Measurements from ENCODE around the gene SOX13. TPM values are rescaled to one million over a fixed set of nuclear protein-coding genes. Genes with fewer than 3 reads are reported as not detected.

The SOX13 gene
- total and polyA plus RNA-seq, 10 of the 15 experiments (the other 5 are each of a cell fraction or from before 2014, with no cell fraction given): 0.04 to 0.31 (median 0.11) TPM; not detected in 7

- POLR2A ChIA-PET: no interaction called here
- Histone ChIP-seq H2AFZ (ENCODE audit: control insufficient read depth, low read depth, low read length) (no peak overlapping the region), H3K4me2 (ENCODE audit: control insufficient read depth, insufficient read depth) (no peak overlapping the region), H3K9ac (ENCODE audit: control insufficient read depth, insufficient read depth, low read length) (no peak overlapping the region), H3K4me1 (ENCODE audit: control insufficient read depth, insufficient read depth, low read length) (no peaks in the 10 kb centered on the region), H3K9me3 (replicated peaks; ENCODE audit: control insufficient read depth, insufficient read depth, low read length) (no peaks in the 10 kb centered on the region; the same call in 2 of the 3 replicates), H3K27ac (ENCODE audit: control insufficient read depth, insufficient read depth) (no peak overlapping the region), H3K79me2 (ENCODE audit: control insufficient read depth, insufficient read depth, low read length) (no peaks in the 10 kb centered on the region), H3K36me3 (ENCODE audit: control insufficient read depth in 2 of 2, insufficient read depth in 2 of 2, low read length in 1 of 2) (no peaks in the 10 kb centered on the region), H3K27me3 (replicated peaks in 1 of 2; ENCODE audit: control insufficient read depth in 2 of 2, insufficient read depth in 2 of 2, low read length in 1 of 2) (no peaks in the 10 kb centered on the region; a peak in 1 of 4 replicates), H3K4me3 (no peak overlapping the region), H4K20me1 (ENCODE audit: control insufficient read depth, insufficient read depth) (no peaks in the 10 kb centered on the region)
- DNase-seq (ENCODE audit: low read depth, low spot score): no peak
- in situ Hi-C loops (cut with MboI) (loop anchor here (10.0 kb wide), 1 partner anchor 342 kb away; no protein-coding TSS in a partner anchor), intact Hi-C loops (cut with micrococcal nuclease; ENCODE audit: unreplicated experiment) (loop anchor here (1.0 to 10.0 kb wide), 5 partner anchors 45 to 342 kb away; partner anchors contain the start of gene SNRPE)
- BruUV-seq (replicated peaks): no TSS peak
- ATAC-seq: peak; percentile 99
- CTCF ChIA-PET: interaction anchor here (0.6 to 9.3 kb wide), 34 partner anchors 9 to 644 kb away, joined by 3 to 195 read pairs (median 4); partner anchors contain the start of gene PLEKHA6
- RAD21 ChIA-PET (ENCODE audit: unreplicated experiment): interaction anchor here (0.6 to 5.9 kb wide), 11 partner anchors 27 to 268 kb away, joined by 3 to 72 read pairs (median 4); partner anchors contain the start of gene PLEKHA6
- WGBS (ENCODE audit: insufficient coverage, insufficient replicate concordance, low lambda C conversion rate, missing lambda C conversion rate): 13% methylated on average over 7 of the region's 7 CpGs
- peak; percentile 92 for FAIRE-seq
- SMC1A ChIA-PET (ENCODE audit: uncharacterized antibody, unreplicated experiment): interaction anchor here (0.6 to 9.1 kb wide), 16 partner anchors 16 to 340 kb away, joined by 3 to 97 read pairs (median 5); partner anchors contain the start of genes GOLT1A and PLEKHA6
- TF ChIP-seq ZNF24 (IDR thresholded peaks at IDR 0.05) (no peak), NKRF (conservative IDR thresholded peaks at IDR 0.05) (no peak), JUND (IDR thresholded peaks at IDR 0.05; ENCODE audit: low read depth, low read length) (0 out of 2 replicates have a peak, but pooled peaks have one; percentile 34), SIX5 (IDR thresholded peaks at IDR 0.05; ENCODE audit: low read depth, low read length, severe bottlenecking) (no peak), BHLHE40 (IDR thresholded peaks at IDR 0.05; ENCODE audit: borderline replicate concordance in 1 of 2, low read depth in 2 of 2, low read length in 1 of 2) (0 out of 4 replicates have a peak, but pooled peaks of 1 of the 2 experiments have one; percentile 17), NBN (IDR thresholded peaks at IDR 0.05) (no peak), TCF3 (IDR thresholded peaks at IDR 0.05; ENCODE audit: borderline replicate concordance, insufficient read depth, low read depth, low read length) (0 out of 2 replicates have a peak, but pooled peaks have one; percentile 47), NRF1 (conservative IDR thresholded peaks at IDR 0.05; ENCODE audit: low read depth, low read length) (no peak), TARDBP (IDR thresholded peaks at IDR 0.05; ENCODE audit: borderline replicate concordance) (no peak), CTCF (IDR thresholded peaks at IDR 0.05 in 2 of 3, conservative IDR thresholded peaks at IDR 0.05 in 1 of 3; ENCODE audit: control insufficient read depth in 2 of 3, extremely low read depth in 1 of 3, insufficient read depth in 1 of 3, low read depth in 3 of 3, low read length in 3 of 3) (peak; percentile 94 to 99 (median 99)), TBL1XR1 (IDR thresholded peaks at IDR 0.05; ENCODE audit: low read depth, low read length) (0 out of 2 replicates have a peak, but pooled peaks have one; percentile 31), SP1 (IDR thresholded peaks at IDR 0.05; ENCODE audit: low read depth, low read length) (peak; percentile 15), RELA (IDR thresholded peaks at IDR 0.05; ENCODE audit: borderline replicate concordance, partially characterized antibody) (peak; percentile 36), RAD21 (IDR thresholded peaks at IDR 0.05; ENCODE audit: insufficient read depth, low read depth, low read length) (peak; percentile 84), SMC3 (IDR thresholded peaks at IDR 0.05; ENCODE audit: borderline replicate concordance, low read length) (peak; percentile 90), YY1 (IDR thresholded peaks at IDR 0.05; ENCODE audit: low read depth, low read length) (peak; percentile 55; the same call in 1 of the 2 replicates), RB1 (IDR thresholded peaks at IDR 0.05; ENCODE audit: borderline replicate concordance) (0 out of 2 replicates have a peak, but pooled peaks have one; percentile 43), SUZ12 (IDR thresholded peaks at IDR 0.05; ENCODE audit: unreplicated experiment) (no peak), TCF12 (IDR thresholded peaks at IDR 0.05; ENCODE audit: low read depth, low read length) (0 out of 2 replicates have a peak, but pooled peaks have one; percentile 44), SMARCA5 (IDR thresholded peaks at IDR 0.05) (peak; percentile 46; the same call in 1 of the 2 replicates)
Measured at GRCh38 chr1:204162494-204163074, 89.7 kb downstream of the SOX13 start.
